Endothelial cell of hepatic sinusoid (primary cell): Measurements from ENCODE around the gene ATP6V1F.

Source experiments
- in situ Hi-C: cut with HindIII; loops from 2 replicates; pipeline ENCODE4 v1.10.0; 2017; ENCODE audit warnings: low sequenced_read_pairs

The ATP6V1F gene

GRCh38 chr7:128881458-128882125 lies 18.9 kb downstream of the ATP6V1F start:
- in situ Hi-C loops, result no loop called here

- in situ Hi-C loops, result no loop called here
Measured at GRCh38 chr7:128882134-128882533, 19.5 kb downstream of the ATP6V1F start.

- in situ Hi-C loops, result no loop called here
Measured at GRCh38 chr7:128883622-128884448, 21.2 kb downstream of the ATP6V1F start.

DNA sequence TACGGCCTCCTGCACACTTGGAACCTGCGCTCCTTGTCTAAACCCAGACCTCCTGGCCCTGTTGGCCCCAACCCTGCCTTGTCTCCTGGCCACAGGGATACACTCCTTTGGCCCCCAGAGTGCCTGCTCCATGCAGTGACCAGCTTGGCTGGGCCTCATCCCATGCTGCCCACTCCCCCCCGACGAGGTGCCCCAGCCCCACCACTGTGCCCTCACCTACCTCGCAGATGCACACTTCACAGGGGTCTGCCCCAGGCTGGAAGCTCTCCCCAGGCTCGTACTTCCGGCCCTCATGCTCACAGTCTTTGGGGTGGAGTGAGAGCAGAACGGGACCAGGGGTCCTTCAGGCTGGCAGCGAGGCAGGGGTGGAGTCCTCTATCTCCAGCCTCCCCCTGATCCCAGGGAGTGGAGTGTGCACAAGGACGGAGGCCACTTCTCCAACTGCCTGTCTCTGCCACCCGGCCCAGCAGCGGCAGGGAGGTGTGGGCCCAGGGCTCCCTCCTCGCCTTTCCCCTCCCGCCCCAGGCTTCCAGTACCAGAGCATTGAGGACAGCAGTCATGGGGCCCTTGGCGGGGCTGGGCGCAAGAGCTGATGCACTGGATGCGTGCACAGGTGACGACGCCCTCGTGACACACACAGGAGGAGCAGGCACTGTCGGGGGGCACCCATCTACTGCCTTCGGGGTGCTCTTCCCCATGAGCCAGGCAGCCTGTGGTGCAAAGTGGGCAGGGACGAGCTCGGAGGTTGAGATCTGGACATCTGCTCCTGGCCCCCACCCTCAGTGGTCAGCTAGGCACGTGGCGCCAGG lies 22.1 kb downstream of the ATP6V1F start:
- in situ Hi-C loops, result no loop called here

- in situ Hi-C loops, result no loop called here
Measured at GRCh38 chr7:128885370-128886187, 22.9 kb downstream of the ATP6V1F start.

DNA sequence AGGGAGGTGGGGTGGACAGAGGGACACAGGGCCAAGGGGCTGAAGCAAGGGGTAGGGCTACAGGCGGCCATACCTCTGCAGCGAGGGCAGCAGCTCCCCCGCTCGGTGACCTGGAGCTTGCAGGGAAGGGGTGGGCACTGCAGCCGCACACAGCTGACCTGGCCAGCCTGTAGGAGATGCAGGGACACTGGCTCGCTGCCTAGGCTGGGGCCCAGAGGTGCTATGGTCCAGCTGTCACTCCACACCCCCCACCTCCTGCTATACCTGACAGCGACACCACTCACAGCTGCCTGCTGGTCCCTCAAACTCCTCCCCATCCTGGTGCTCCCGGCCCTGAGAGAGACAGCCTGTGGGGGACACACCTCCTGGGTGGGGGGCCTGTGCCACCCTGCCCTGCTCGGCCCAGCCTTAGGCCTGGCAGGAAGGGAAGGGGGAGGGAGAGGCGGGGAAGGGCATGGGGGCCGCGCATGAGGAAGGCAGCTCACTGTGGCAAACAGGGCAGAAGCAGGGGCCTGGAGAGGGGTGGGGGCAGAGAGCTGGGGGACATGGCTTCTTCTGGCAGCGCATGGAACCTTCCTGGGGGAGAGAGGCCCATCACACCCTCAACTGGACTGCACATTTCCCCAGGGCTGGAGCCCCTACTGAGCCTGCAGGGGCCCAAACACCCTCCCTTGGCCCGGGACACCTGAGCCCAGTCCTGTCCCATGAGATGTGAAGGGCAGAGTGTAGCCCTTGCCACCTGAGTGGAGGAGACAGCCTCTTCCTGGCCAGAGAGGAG lies 23.9 kb downstream of the ATP6V1F start:
- in situ Hi-C loops, result no loop called here

DNA sequence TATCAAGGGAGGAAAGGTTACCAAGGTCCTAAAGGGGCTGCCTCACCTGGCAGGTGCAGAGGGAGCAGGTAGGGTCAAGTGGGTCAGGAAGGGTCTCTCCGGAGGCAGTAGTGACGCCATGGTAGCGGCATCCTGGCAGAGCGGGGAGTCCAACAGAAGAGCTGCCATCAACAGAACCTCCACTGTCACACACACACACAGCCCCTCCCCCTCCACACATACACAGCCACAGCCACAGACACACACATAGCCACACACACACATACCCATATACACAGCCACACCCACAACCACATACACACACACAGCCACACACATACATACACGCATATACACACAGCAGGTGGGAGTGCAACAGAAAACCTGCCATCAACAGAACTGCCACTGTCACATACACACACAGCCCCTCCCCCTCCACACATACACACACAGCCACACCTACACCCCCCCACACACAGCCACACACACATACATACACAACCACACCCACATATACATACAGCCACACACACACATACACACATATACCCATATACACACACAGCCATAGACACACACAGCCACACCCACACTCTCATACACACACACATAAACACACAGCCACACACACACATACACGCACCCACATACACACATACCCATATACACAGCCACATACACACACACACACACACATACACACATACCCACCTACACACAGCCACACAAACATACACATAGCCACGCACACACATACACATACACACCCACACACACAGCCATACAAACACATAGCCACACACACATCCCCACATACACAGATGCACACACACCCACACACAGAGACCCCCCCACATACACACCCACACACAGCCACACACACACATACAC lies 24.7 kb downstream of the ATP6V1F start:
- in situ Hi-C loops, result no loop called here

- in situ Hi-C loops, result no loop called here
Measured at GRCh38 chr7:128888039-128888755, 25.5 kb downstream of the ATP6V1F start.

DNA sequence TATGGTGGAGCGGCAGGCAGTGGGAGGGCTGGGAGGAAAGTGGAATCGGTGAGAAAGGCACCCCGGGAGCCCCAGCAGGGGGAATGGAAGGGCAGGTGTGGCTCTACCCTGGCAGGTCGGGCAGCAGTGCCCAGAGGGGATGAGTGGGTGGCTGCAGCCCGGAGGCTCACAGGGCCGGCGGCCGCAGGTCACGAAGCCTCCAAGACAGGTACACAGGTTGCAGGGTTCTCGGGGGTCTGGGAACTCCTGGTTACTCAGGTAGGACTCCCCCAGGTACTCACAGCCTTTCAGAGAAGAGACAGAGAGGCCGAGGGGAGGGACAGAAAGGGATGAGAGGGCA lies 26.1 kb downstream of the ATP6V1F start:
- in situ Hi-C loops, result no loop called here

- in situ Hi-C loops, result no loop called here
Measured at GRCh38 chr7:128889121-128889520, 26.5 kb downstream of the ATP6V1F start.

GRCh38 chr7:128890306-128891109 lies 27.9 kb downstream of the ATP6V1F start:
- in situ Hi-C loops, result no loop called here

- in situ Hi-C loops, result no loop called here
Measured at GRCh38 chr7:128891110-128891941, 28.7 kb downstream of the ATP6V1F start.

DNA sequence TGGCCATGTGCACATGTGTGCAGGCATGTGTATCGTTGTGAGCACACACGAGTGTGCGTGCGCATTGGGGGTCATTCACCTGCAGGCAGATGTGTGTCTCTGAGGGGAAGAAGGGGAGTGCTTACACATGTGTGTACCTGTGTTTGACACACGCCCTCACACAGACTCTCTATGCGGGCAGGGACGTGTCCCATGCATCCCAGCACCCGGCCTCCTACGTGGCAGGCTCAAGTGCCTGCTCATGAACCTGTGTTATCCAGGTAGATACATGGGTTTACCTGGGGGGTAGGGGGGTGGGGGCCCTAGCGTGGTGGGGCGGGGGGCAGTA lies 29.2 kb downstream of the ATP6V1F start:
- in situ Hi-C loops, result no loop called here

GRCh38 chr7:128892521-128893250 lies 30.0 kb downstream of the ATP6V1F start:
- in situ Hi-C loops, result no loop called here

GRCh38 chr7:128893251-128894100 lies 30.8 kb downstream of the ATP6V1F start:
- in situ Hi-C loops, result no loop called here
